Ishikawa (cell line): ENCODE data around the gene ETHE1.
A peak's percentile ranks its signal among the peaks of the same experiment; 100 is the strongest.

ENCODE experiments used
- CEBPB ChIP-seq: IDR thresholded peaks from 2 replicates; pipeline ENCODE4 v1.6.1; 2012
- CREB1 ChIP-seq: IDR thresholded peaks from 2 replicates; pipeline ENCODE4 v1.6.1; 2012; ENCODE audit warnings: low read depth
- EGR1 ChIP-seq: IDR thresholded peaks from 2 replicates; pipeline ENCODE4 v1.6.1; 2012
- EP300 ChIP-seq: IDR thresholded peaks from 2 replicates; pipeline ENCODE4 v1.6.1; 2012; ENCODE audit warnings: borderline replicate concordance
- FOXM1 ChIP-seq: IDR thresholded peaks from 2 replicates; pipeline ENCODE4 v1.6.1; 2012; ENCODE audit warnings: low read depth, borderline replicate concordance
- MAX ChIP-seq: IDR thresholded peaks from 2 replicates; pipeline ENCODE4 v1.6.1; 2012
- RAD21 ChIP-seq: IDR thresholded peaks from 2 replicates; pipeline ENCODE4 v1.6.1; 2012; ENCODE audit warnings: low read depth
- REST ChIP-seq: IDR thresholded peaks from 2 replicates; pipeline ENCODE4 v1.6.1; 2012; ENCODE audit warnings: low read depth, mild to moderate bottlenecking
- TAF1 ChIP-seq: IDR thresholded peaks from 2 replicates; pipeline ENCODE4 v1.6.1; 2012; ENCODE audit warnings: low read depth, mild to moderate bottlenecking
- TCF12 ChIP-seq: IDR thresholded peaks from 2 replicates; pipeline ENCODE4 v1.6.1; 2012; ENCODE audit warnings: low read depth
- TEAD4 ChIP-seq: IDR thresholded peaks from 2 replicates; pipeline ENCODE4 v1.6.1; 2012
- YY1 ChIP-seq: IDR thresholded peaks from 2 replicates; pipeline ENCODE4 v1.6.1; 2012; ENCODE audit warnings: low read depth
- ZBTB7A ChIP-seq: IDR thresholded peaks from 2 replicates; pipeline ENCODE4 v1.6.1; 2012; ENCODE audit warnings: low read depth
- TF ChIP-seq, protein P1 (sequence below): IDR thresholded peaks from 2 replicates; pipeline ENCODE4 v1.6.1; 2012

The ETHE1 gene

DNA sequence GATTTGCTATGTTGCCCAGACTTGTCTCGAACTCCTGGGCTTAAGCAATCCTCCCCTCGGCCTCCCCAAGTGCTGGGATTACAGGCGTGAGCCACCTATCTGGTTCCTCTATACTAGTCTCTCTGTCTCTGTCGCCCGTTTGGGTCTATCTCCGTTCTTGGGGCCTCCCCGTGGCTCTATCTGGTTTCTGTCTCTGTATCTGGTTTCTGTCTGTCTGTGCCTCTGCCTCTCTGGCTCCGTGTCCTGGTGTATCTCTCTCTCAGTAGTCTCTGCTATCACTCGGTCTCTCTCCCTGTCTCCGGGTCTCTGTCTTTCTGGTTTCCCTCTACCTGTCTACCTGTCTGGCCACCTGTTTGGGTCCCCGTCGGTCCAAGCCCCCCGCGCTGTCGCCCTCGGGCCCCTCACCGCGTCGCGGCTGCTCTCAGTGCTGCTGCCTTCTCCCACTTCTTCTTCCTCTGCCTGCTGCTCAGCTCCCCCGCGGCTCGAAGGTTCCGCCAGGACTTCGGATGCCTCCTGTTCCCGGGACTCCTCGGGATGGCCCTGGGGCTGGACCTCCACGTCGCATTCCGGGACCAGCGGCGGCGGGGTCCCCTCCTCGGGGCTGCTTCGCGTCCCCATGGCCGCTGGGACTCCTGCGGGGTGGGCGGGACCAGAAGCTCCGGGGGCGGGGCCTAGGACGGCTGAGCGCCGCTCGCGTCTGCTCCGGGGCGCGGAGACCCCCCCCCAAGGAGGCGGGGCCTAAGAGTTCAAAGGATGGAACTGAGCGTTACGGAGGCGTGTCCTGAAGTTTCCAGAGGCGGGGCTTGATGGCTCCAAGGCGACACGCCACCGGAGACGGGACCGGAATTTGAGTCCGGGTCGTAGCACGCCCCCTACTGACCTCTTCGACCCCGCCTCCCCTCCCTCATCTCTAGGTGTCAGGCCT, 23.2 kb downstream of the ETHE1 start:
- TF ChIP-seq TEAD4 = no peak
- TF ChIP-seq CEBPB = no peak
- TF ChIP-seq RAD21 = no peak
- no peak for TF ChIP-seq FOXM1
- no peak for TF ChIP-seq MAX
- TF ChIP-seq EP300 = no peak
- peak; percentile 94; the same call in 1 of the 2 replicates for TF ChIP-seq ZBTB7A
- TF ChIP-seq TAF1 = 0 out of 2 replicates have a peak, but pooled peaks have one; percentile 28
- TF ChIP-seq YY1 = peak; percentile 33; the same call in 1 of the 2 replicates
- TF ChIP-seq EGR1 = no peak

DNA sequence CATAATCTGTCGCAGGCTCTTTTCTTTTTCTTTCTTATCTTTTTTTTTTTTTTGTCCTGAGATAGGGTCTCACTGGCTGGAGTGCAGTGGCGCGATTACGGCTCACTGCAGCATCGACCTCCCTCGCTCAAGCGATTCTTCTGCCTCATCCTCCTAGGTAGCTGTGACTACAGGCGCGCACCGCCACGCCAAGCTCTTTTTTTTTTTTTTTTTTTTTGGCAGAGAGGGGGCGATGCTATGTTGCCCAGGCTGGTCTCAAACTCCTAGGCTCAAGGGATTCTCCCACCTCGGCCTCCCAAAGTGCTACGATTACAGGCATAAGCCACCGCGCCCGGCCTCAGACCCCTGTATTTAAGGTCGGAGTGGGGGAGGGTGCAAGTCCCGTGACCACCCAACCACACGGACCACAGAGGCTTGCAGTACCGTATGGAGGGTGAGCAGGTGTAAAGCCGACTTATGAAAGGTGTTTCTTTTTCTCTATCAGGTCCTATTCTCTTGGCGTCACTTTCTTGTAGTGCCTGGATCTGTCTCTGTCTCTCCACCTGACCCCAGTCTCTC, 24.5 kb downstream of the ETHE1 start:
- TF ChIP-seq EGR1 (no peak), ZBTB7A (no peak), FOXM1 (no peak), TAF1 (no peak), REST (no peak), YY1 (no peak), CEBPB (no peak), RAD21 (no peak), TEAD4 (no peak), MAX (no peak), TCF12 (no peak)

- TF ChIP-seq REST (no peak), MAX (no peak)
Observed at GRCh38 chr19:43501661-43502418, 25.2 kb downstream of the ETHE1 start.

DNA sequence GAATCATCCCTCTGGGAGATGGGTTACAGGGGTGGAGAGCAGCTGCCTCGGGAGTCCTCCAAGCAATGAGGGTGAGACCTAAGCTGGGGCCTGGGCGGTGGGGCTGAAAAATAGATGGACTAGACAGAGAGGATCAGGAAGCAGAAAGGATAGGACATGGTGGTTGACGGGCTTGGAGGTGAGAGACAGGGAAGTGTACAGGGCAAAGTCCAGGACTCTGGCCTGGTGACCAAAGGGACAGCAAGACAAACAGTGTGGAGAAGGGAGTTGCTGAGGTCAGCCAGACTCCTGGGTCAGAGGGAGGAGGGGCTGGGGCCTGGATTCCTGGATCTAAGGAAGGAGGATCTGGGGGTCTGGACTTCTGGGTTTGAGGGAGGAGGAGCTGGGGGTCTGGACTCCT, 28.0 kb downstream of the ETHE1 start:
- no peak for TF ChIP-seq RAD21
- no peak for TF ChIP-seq EGR1

GRCh38 chr19:43498233-43498842, 28.7 kb downstream of the ETHE1 start:
- no peak for TF ChIP-seq EGR1
- TF ChIP-seq RAD21 = no peak

GRCh38 chr19:43496960-43497359, 30.0 kb downstream of the ETHE1 start:
- TF ChIP-seq MAX (no peak), CREB1 (no peak)

DNA sequence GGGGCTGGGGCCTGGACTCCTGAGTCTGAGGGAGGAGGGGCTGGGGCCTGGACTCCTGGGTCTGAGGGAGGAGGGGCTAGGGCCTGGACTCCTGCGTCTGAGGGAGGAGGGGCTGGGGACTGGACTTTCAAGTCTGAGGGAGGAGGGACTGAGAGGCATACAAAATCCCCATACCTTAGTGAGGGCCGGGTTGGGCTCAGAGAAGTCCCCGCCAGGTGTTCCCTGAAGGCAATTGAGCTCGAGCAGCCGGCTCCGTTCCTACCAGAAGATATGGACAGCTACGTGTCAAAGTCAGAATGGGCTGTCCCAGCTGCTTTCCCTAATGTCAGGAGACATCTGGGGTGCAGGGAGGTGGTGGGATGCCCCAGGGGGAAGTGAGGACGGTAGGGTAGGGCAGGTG, 31.9 kb downstream of the ETHE1 start:
- TF ChIP-seq TEAD4 (no peak), EP300 (no peak), TCF12 (no peak), YY1 (no peak), RAD21 (no peak), CREB1 (no peak), TAF1 (no peak), EGR1 (no peak), MAX (no peak), ZBTB7A (no peak), FOXM1 (no peak), CEBPB (no peak), REST (no peak)
- TF ChIP-seq, protein P1, sequence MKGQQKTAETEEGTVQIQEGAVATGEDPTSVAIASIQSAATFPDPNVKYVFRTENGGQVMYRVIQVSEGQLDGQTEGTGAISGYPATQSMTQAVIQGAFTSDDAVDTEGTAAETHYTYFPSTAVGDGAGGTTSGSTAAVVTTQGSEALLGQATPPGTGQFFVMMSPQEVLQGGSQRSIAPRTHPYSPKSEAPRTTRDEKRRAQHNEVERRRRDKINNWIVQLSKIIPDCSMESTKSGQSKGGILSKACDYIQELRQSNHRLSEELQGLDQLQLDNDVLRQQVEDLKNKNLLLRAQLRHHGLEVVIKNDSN = no peak
